Neural cell (in vitro differentiated cells): ENCODE results near the gene ATF7. TPM values are rescaled to one million over a fixed set of nuclear protein-coding genes. Genes with fewer than 3 reads are reported as not detected.

Experiments used
- H2AFZ ChIP-seq: fragments of 200-600, 300-800 bp; sonication (generic), shearing (Covaris generic); 2 replicates; pipeline ENCODE4 v1.6.0; 2014; ENCODE audit warnings: low read depth, mild to moderate bottlenecking, antibody characterized with exemption, low read length, moderate library complexity
- H3F3A ChIP-seq: fragments of 200-600 bp; shearing (Covaris generic); 2 replicates; pipeline ENCODE4 v1.6.1; 2016; ENCODE audit warnings: mild to moderate bottlenecking, moderate library complexity, mixed read lengths, antibody characterized with exemption, low read length; ENCODE audit not compliant: insufficient read depth, poor library complexity, severe bottlenecking
- H3K27ac ChIP-seq: fragments of 200-600, 300-800 bp; sonication (generic), shearing (Covaris generic); 2 replicates; pipeline ENCODE4 v1.5.1; 2014; ENCODE audit warnings: mild to moderate bottlenecking, low read length, moderate library complexity
- H3K27me3 ChIP-seq: fragments of 300-800, 200-600 bp; sonication (generic), shearing (Covaris generic); 2 replicates; pipeline ENCODE4 v1.6.0; 2014; ENCODE audit warnings: mild to moderate bottlenecking, low read depth, low read length, moderate library complexity; ENCODE audit not compliant: insufficient read depth
- H3K36me3 ChIP-seq: fragments of 300-800, 200-600 bp; sonication (generic), shearing (Covaris generic); 2 replicates; pipeline ENCODE4 v1.5.1; 2014; ENCODE audit warnings: mild to moderate bottlenecking, antibody characterized with exemption, low read length, moderate library complexity; ENCODE audit not compliant: insufficient read depth
- H3K4me2 ChIP-seq: fragments of 300-800, 200-600 bp; sonication (generic), shearing (Covaris generic); 2 replicates; pipeline ENCODE4 v1.6.0; 2014; ENCODE audit warnings: mild to moderate bottlenecking, low read length
- H3K4me3 ChIP-seq: fragments of 300-800, 200-600 bp; sonication (generic), shearing (Covaris generic); 2 replicates; pipeline ENCODE4 v1.5.1; 2014; ENCODE audit warnings: mild to moderate bottlenecking, low read length, moderate library complexity
- H3K79me2 ChIP-seq: fragments of 200-600 bp; shearing (Covaris generic); replicated peaks from 2 replicates; pipeline ENCODE4 v1.6.0; 2014; ENCODE audit warnings: mild to moderate bottlenecking, low read length, moderate library complexity; ENCODE audit not compliant: insufficient read depth
- H3K9ac ChIP-seq: fragments of 300-800, 200-600 bp; sonication (generic), shearing (Covaris generic); 2 replicates; pipeline ENCODE4 v1.6.1; 2016; ENCODE audit warnings: mild to moderate bottlenecking, low read length, mixed read lengths
- H3K9me2 ChIP-seq: fragments of 200-600 bp; shearing (Covaris generic); 2 replicates; pipeline ENCODE4 v1.6.1; 2016; ENCODE audit warnings: mild to moderate bottlenecking, low read length, mixed read lengths; ENCODE audit not compliant: insufficient read depth
- H3K9me3 ChIP-seq: fragments of 200-600, 300-800 bp; sonication (generic), shearing (Covaris generic); 2 replicates; pipeline ENCODE4 v1.6.1; 2016; ENCODE audit warnings: mild to moderate bottlenecking, mixed run types, low read length, moderate library complexity, mixed read lengths
- H4K20me1 ChIP-seq: fragments of 200-600 bp; shearing (Covaris generic); 2 replicates; pipeline ENCODE4 v1.6.1; 2016; ENCODE audit warnings: mild to moderate bottlenecking, mixed run types; ENCODE audit not compliant: insufficient read depth
- CTCF ChIP-seq: fragments of 450-650 bp; IDR thresholded peaks from 2 replicates; pipeline ENCODE4 v1.5.1; 2014; ENCODE audit warnings: antibody characterized with exemption, mild to moderate bottlenecking, moderate library complexity; ENCODE audit not compliant: poor library complexity, severe bottlenecking
- EP300 ChIP-seq: fragments of 450-650 bp; conservative IDR thresholded peaks from 2 replicates; pipeline ENCODE4 v1.6.1; 2014; ENCODE audit warnings: antibody characterized with exemption, mild to moderate bottlenecking, moderate library complexity; ENCODE audit not compliant: poor library complexity, severe bottlenecking
- EZH2 ChIP-seq: fragments of 200-600, 300-800 bp; shearing (Covaris generic), sonication (generic); IDR thresholded peaks from 2 replicates; pipeline ENCODE4 v1.6.1; 2014; ENCODE audit warnings: antibody characterized with exemption, low read length, borderline replicate concordance, mild to moderate bottlenecking; ENCODE audit not compliant: insufficient read depth, poor library complexity, severe bottlenecking
- MXI1 ChIP-seq: fragments of 450-650 bp; conservative IDR thresholded peaks from 2 replicates; pipeline ENCODE4 v1.6.1; 2014; ENCODE audit warnings: antibody characterized with exemption, mild to moderate bottlenecking; ENCODE audit not compliant: poor library complexity, severe bottlenecking
- POLR2AphosphoS5 ChIP-seq: IDR thresholded peaks from 2 replicates; pipeline ENCODE4 v1.6.1; 2012
- SMC3 ChIP-seq: fragments of 450-650 bp; conservative IDR thresholded peaks from 2 replicates; pipeline ENCODE4 v1.6.1; 2014; ENCODE audit warnings: antibody characterized with exemption, mild to moderate bottlenecking, moderate library complexity; ENCODE audit not compliant: poor library complexity
- TAF1 ChIP-seq: IDR thresholded peaks from 2 replicates; pipeline ENCODE4 v1.6.1; 2012; ENCODE audit warnings: low read depth
- polyA plus RNA-seq: library from polyadenylated mRNA; depleted of rRNA; stranded (reverse); fragments of >200 nt; gene quantifications from 2 replicates; pipeline ENCODE4 v1.2.3, GENCODE V29; 2014
- TF ChIP-seq, protein P1 (sequence below): IDR thresholded peaks from 2 replicates; pipeline ENCODE4 v1.6.1; 2012; ENCODE audit warnings: borderline replicate concordance

Gene ATF7
- polyA plus RNA-seq, 1 donor from 2014 or later: 6.3 TPM

- Histone ChIP-seq H3K9me2 (no peaks in the 10 kb centered on the region), H3K4me2 (no peak overlapping the region), H3K9ac (no peak overlapping the region), H3K9me3 (no peaks in the 10 kb centered on the region), H4K20me1 (no peaks in the 10 kb centered on the region), H3K27ac (no peak overlapping the region), H3F3A (no peaks in the 10 kb centered on the region), H3K27me3 (no peaks in the 10 kb centered on the region), H3K79me2 (no peaks in the 10 kb centered on the region), H3K36me3 (no peaks in the 10 kb centered on the region), H3K4me3 (no peak overlapping the region), H2AFZ (no peak overlapping the region)
- TF ChIP-seq, protein P1, sequence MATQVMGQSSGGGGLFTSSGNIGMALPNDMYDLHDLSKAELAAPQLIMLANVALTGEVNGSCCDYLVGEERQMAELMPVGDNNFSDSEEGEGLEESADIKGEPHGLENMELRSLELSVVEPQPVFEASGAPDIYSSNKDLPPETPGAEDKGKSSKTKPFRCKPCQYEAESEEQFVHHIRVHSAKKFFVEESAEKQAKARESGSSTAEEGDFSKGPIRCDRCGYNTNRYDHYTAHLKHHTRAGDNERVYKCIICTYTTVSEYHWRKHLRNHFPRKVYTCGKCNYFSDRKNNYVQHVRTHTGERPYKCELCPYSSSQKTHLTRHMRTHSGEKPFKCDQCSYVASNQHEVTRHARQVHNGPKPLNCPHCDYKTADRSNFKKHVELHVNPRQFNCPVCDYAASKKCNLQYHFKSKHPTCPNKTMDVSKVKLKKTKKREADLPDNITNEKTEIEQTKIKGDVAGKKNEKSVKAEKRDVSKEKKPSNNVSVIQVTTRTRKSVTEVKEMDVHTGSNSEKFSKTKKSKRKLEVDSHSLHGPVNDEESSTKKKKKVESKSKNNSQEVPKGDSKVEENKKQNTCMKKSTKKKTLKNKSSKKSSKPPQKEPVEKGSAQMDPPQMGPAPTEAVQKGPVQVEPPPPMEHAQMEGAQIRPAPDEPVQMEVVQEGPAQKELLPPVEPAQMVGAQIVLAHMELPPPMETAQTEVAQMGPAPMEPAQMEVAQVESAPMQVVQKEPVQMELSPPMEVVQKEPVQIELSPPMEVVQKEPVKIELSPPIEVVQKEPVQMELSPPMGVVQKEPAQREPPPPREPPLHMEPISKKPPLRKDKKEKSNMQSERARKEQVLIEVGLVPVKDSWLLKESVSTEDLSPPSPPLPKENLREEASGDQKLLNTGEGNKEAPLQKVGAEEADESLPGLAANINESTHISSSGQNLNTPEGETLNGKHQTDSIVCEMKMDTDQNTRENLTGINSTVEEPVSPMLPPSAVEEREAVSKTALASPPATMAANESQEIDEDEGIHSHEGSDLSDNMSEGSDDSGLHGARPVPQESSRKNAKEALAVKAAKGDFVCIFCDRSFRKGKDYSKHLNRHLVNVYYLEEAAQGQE: no peak
- TF ChIP-seq EP300: no peak
- TF ChIP-seq MXI1: no peak
Observed at GRCh38 chr12:53563452-53564028, 62.6 kb downstream of the ATF7 start.

DNA sequence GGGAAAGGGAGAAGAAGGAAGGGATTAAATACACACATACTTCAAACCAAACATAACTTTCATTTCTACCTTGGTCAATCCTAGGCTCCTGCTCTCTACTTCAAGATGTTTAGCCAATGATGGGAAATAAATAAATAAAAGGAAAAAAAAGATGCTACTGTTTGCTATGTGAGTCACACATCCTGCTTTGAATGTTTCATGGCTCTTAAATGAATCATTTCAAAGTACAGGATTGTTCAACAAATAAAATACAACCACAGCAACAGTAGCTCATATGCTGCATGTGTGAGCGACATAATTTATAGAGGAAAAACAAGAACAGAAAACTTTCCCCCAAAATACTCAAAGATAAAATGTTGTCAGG is 64.6 kb downstream of the ATF7 start:
- H2AFZ ChIP-seq: no peak overlapping the region
- no peaks in the 10 kb centered on the region for H3K27me3 ChIP-seq
- H3K9me3 ChIP-seq: no peaks in the 10 kb centered on the region
- H3K79me2 ChIP-seq: no peaks in the 10 kb centered on the region
- H3K4me2 ChIP-seq: no peak overlapping the region
- H3K9ac ChIP-seq: no peak overlapping the region
- TF ChIP-seq TAF1 (no peak), SMC3 (no peak), EP300 (no peak), CTCF (no peak), EZH2 (no peak), POLR2AphosphoS5 (no peak), MXI1 (no peak)
- TF ChIP-seq, protein P1: no peak
- no peaks in the 10 kb centered on the region for H3F3A ChIP-seq
- H3K4me3 ChIP-seq: no peak overlapping the region
- no peak overlapping the region for H3K27ac ChIP-seq
- H3K36me3 ChIP-seq: no peaks in the 10 kb centered on the region
- H3K9me2 ChIP-seq: no peaks in the 10 kb centered on the region
- H4K20me1 ChIP-seq: no peaks in the 10 kb centered on the region
